ENCODE results near the gene PIGQ. TPM values are rescaled to one million over a fixed set of nuclear protein-coding genes. Genes with fewer than 3 reads are reported as not detected.

Gene PIGQ
- total and polyA plus RNA-seq, 2 of the 4 experiments (the other 2 are of a cell fraction), result 5.9 to 36.8 TPM

- H3K9me3 ChIP-seq (ENCODE audit: control insufficient read depth, insufficient read depth, low read length), result no peaks in the 10 kb centered on the region; the same call in 1 of the 2 replicates
- dilution Hi-C loops (cut with HindIII; ENCODE audit: low sequenced_read_pairs, unreplicated experiment), result no loop called here
- no peak overlapping the region for H3K18ac ChIP-seq (ENCODE audit: low read depth, low read length)
- ChIA-PET POLR2A (ENCODE audit: unreplicated experiment) (no interaction called here), CTCF (no interaction called here)
- H3K9ac ChIP-seq (ENCODE audit: low read depth, low read length), result no peak overlapping the region
- no peak overlapping the region for H2BK5ac ChIP-seq (ENCODE audit: low read depth, low read length, poor library complexity, severe bottlenecking)
- no peak overlapping the region for H4K5ac ChIP-seq (ENCODE audit: low read depth, low read length)
- H3K56ac ChIP-seq (ENCODE audit: extremely low read depth, insufficient read depth, low read length), result no peak overlapping the region
- in situ Hi-C loops (cut with MboI; ENCODE audit: low sequenced_read_pairs), result no loop called here
- no peak overlapping the region for H2BK120ac ChIP-seq (ENCODE audit: low read depth, low read length)
- no peak overlapping the region for H3K14ac ChIP-seq (replicated peaks; ENCODE audit: low read depth, low read length)
- no peak for ATAC-seq (ENCODE audit: low read depth)
- H3K79me1 ChIP-seq (ENCODE audit: low read depth in 1 of 2, low read length in 2 of 2), result peaks cover 16 to 40% of the 10 kb centered on the region in 2 experiments
- no peak overlapping the region for H2AK9ac ChIP-seq (replicated peaks; ENCODE audit: low read depth, low read length, poor library complexity)
- H3K27ac ChIP-seq (ENCODE audit: insufficient read depth, low read length), result no peak overlapping the region
- no peak for DNase-seq
- TF ChIP-seq BHLHE40 (IDR thresholded peaks at IDR 0.05; ENCODE audit: low read depth, low read length), result no peak
- TF ChIP-seq ELK1 (IDR thresholded peaks at IDR 0.05; ENCODE audit: borderline replicate concordance, low read depth, low read length), result no peak
- no peak for TF ChIP-seq MAZ (IDR thresholded peaks at IDR 0.05; ENCODE audit: borderline replicate concordance, low read depth, low read length)
- TF ChIP-seq MAFK (IDR thresholded peaks at IDR 0.05; ENCODE audit: low read depth, low read length), result no peak
- TF ChIP-seq USF2 (IDR thresholded peaks at IDR 0.05; ENCODE audit: low read depth, low read length), result no peak
- no peak for TF ChIP-seq POLR2A (IDR thresholded peaks at IDR 0.05; ENCODE audit: low read depth, low read length)
- no peak for TF ChIP-seq FOS (IDR thresholded peaks at IDR 0.05; ENCODE audit: low read depth, low read length)
- TF ChIP-seq NFE2L2 (IDR thresholded peaks at IDR 0.05; ENCODE audit: low read depth, low read length), result no peak
- no peaks in the 10 kb centered on the region for H3K4me1 ChIP-seq (ENCODE audit: control insufficient read depth, insufficient read depth, low read length)
- peaks cover 22% of the 10 kb centered on the region for H4K20me1 ChIP-seq (ENCODE audit: insufficient read depth, low read length)
- H4K91ac ChIP-seq (ENCODE audit: insufficient read depth, low read depth, low read length), result no peak overlapping the region
- no peak overlapping the region for H3K4me3 ChIP-seq (ENCODE audit: insufficient read depth, low read depth, low read length)
- BruUV-seq (replicated peaks), result no TSS peak
- no peak overlapping the region for H2AK5ac ChIP-seq (ENCODE audit: low read depth, low read length)
- no peak overlapping the region for H3K4ac ChIP-seq (ENCODE audit: low read depth, low read length)
- no peak overlapping the region for H2AFZ ChIP-seq (replicated peaks; ENCODE audit: low read length, poor library complexity)
- H2BK15ac ChIP-seq (ENCODE audit: low read depth, low read length), result no peak overlapping the region
- no peak overlapping the region for H3K4me2 ChIP-seq (ENCODE audit: low read depth, low read length)
- intact Hi-C loops (cut with micrococcal nuclease), result no loop called here
- H4K8ac ChIP-seq (ENCODE audit: low read depth in 2 of 2, low read length in 2 of 2), result no peak overlapping the region
- no peak overlapping the region for H3K23ac ChIP-seq (ENCODE audit: low read depth, low read length)
- peaks cover 4% of the 10 kb centered on the region; the same call in 1 of the 2 replicates for H3K9me1 ChIP-seq (ENCODE audit: insufficient read depth, low read length)
- 96% methylated on average over 10 of the region's 14 CpGs; no CpG with 5 or more reads in 1 of the 2 experiments for WGBS, 2 experiments (ENCODE audit: extremely low coverage in 2 of 2, insufficient read length in 1 of 2)
- peaks cover 5% of the 10 kb centered on the region; the same call in 1 of the 2 replicates for H3K36me3 ChIP-seq (ENCODE audit: control insufficient read depth, insufficient read depth, low read length)
- H2BK20ac ChIP-seq (ENCODE audit: low read depth, low read length), result no peak overlapping the region
- H3K27me3 ChIP-seq (ENCODE audit: control insufficient read depth, insufficient read depth, low read length), result no peaks in the 10 kb centered on the region
Observed at GRCh38 chr16:609984-610383, 40.2 kb downstream of the PIGQ start.

All from IMR-90 (cell line).